ENCODE data around the gene UBE2I. TPM values are rescaled to one million over a fixed set of nuclear protein-coding genes. Genes with fewer than 3 reads are reported as not detected.

The UBE2I gene
- total and polyA plus RNA-seq, 2 of the 4 experiments (the other 2 are of a cell fraction), result 30.8 to 140 TPM

GRCh38 chr16:1351582-1352362 is 42.3 kb downstream of the UBE2I start, which contains the start of the genes GNPTG and TSR3:
Gene GNPTG (plus strand): TSS chr16:1351931. CDS start chr16:1351966, 35 bp downstream.
Gene TSR3 (minus strand): TSS chr16:1351878. CDS start chr16:1351804, 74 bp downstream.
- H3K4ac ChIP-seq (ENCODE audit: low read depth, low read length), result peak within 1 kb of the TSS; percentile 80
- H3K9ac ChIP-seq (ENCODE audit: low read depth, low read length), result peak within 1 kb of the TSS; percentile 93
- H4K5ac ChIP-seq (ENCODE audit: low read depth, low read length), result peak within 1 kb of the TSS; percentile 48
- peak within 1 kb of the TSS; percentile 82 for H3K4me3 ChIP-seq (ENCODE audit: insufficient read depth, low read depth, low read length)
- H2AFZ ChIP-seq (replicated peaks; ENCODE audit: low read length, poor library complexity), result peak within 1 kb of the TSS; percentile 99
- peak within 1 kb of the TSS; percentile 99 for H2AK9ac ChIP-seq (replicated peaks; ENCODE audit: low read depth, low read length, poor library complexity)
- H4K8ac ChIP-seq (ENCODE audit: low read depth in 2 of 2, low read length in 2 of 2), result peak within 1 kb of the TSS; percentile 79 to 87
- peaks cover 25% of the 10 kb centered on the region for H3K36me3 ChIP-seq (ENCODE audit: control insufficient read depth, insufficient read depth, low read length)
- ATAC-seq (ENCODE audit: low read depth) (peak; percentile 95), DNase-seq (peak; percentile 89)
- H3K4me1 ChIP-seq (ENCODE audit: control insufficient read depth, insufficient read depth, low read length), result peaks cover 9% of the 10 kb centered on the region
- peak; percentile 48; the same call in 1 of the 2 replicates for TF ChIP-seq POLR2A (IDR thresholded peaks at IDR 0.05; ENCODE audit: low read depth, low read length)
- TF ChIP-seq BHLHE40 (IDR thresholded peaks at IDR 0.05; ENCODE audit: low read depth, low read length), result peak; percentile 90
- TF ChIP-seq FOS (IDR thresholded peaks at IDR 0.05; ENCODE audit: low read depth, low read length), result peak; percentile 69
- TF ChIP-seq CHD1 (IDR thresholded peaks at IDR 0.05; ENCODE audit: low read depth, low read length), result no peak
- TF ChIP-seq MAZ (IDR thresholded peaks at IDR 0.05; ENCODE audit: borderline replicate concordance, low read depth, low read length), result peak; percentile 67; the same call in 1 of the 2 replicates
- no peak for TF ChIP-seq RFX5 (IDR thresholded peaks at IDR 0.05; ENCODE audit: low read depth, low read length)
- no peak for TF ChIP-seq RAD21 (IDR thresholded peaks at IDR 0.05; ENCODE audit: low read length)
- TF ChIP-seq RCOR1 (IDR thresholded peaks at IDR 0.05; ENCODE audit: insufficient replicate concordance, low read length), result no peak
- TF ChIP-seq MXI1 (IDR thresholded peaks at IDR 0.05; ENCODE audit: borderline replicate concordance, low read depth, low read length), result peak; percentile 76
- TF ChIP-seq SMC3 (IDR thresholded peaks at IDR 0.05; ENCODE audit: low read depth, low read length), result no peak
- TF ChIP-seq ELK1 (IDR thresholded peaks at IDR 0.05; ENCODE audit: borderline replicate concordance, low read depth, low read length), result 0 out of 2 replicates have a peak, but pooled peaks have one; percentile 79
- peak; percentile 100 for TF ChIP-seq USF2 (IDR thresholded peaks at IDR 0.05; ENCODE audit: low read depth, low read length)
- in situ Hi-C loops (cut with MboI; ENCODE audit: low sequenced_read_pairs) (no loop called here), dilution Hi-C loops (cut with HindIII; ENCODE audit: low sequenced_read_pairs, unreplicated experiment) (no loop called here), intact Hi-C loops (cut with micrococcal nuclease) (no loop called here)
- peak within 1 kb of the TSS; percentile 57; the same call in 1 of the 2 replicates for H4K91ac ChIP-seq (ENCODE audit: insufficient read depth, low read depth, low read length)
- BruUV-seq (replicated peaks), result TSS peak; percentile 51
- H2BK20ac ChIP-seq (ENCODE audit: low read depth, low read length), result no peak within 1 kb of the TSS
- H3K9me1 ChIP-seq (ENCODE audit: insufficient read depth, low read length), result no peaks in the 10 kb centered on the region
- peak within 1 kb of the TSS; percentile 91; the same call in 1 of the 2 replicates for H2AK5ac ChIP-seq (ENCODE audit: low read depth, low read length)
- 0% methylated on average over 52 of the region's 98 CpGs; no CpG with 5 or more reads in 1 of the 2 experiments for WGBS, 2 experiments (ENCODE audit: extremely low coverage in 2 of 2, insufficient read length in 1 of 2)
- peaks cover 24% of the 10 kb centered on the region for H4K20me1 ChIP-seq (ENCODE audit: insufficient read depth, low read length)
- H2BK120ac ChIP-seq (ENCODE audit: low read depth, low read length), result no peak within 1 kb of the TSS
- H3K27me3 ChIP-seq (ENCODE audit: control insufficient read depth, insufficient read depth, low read length), result no peaks in the 10 kb centered on the region
- ChIA-PET POLR2A (ENCODE audit: unreplicated experiment) (no interaction called here), CTCF (no interaction called here)
- no peak within 1 kb of the TSS for H3K18ac ChIP-seq (ENCODE audit: low read depth, low read length)
- H3K9me3 ChIP-seq (ENCODE audit: control insufficient read depth, insufficient read depth, low read length), result no peaks in the 10 kb centered on the region
- peak within 1 kb of the TSS; percentile 99 for H3K4me2 ChIP-seq (ENCODE audit: low read depth, low read length)
- H3K56ac ChIP-seq (ENCODE audit: extremely low read depth, insufficient read depth, low read length), result 0 out of 2 replicates have a peak within 1 kb of the TSS, but pooled peaks have one; percentile 57
- peak within 1 kb of the TSS; percentile 61 for H2BK5ac ChIP-seq (ENCODE audit: low read depth, low read length, poor library complexity, severe bottlenecking)
- 0 out of 2 replicates have a peak within 1 kb of the TSS, but pooled peaks have one; percentile 29 for H3K14ac ChIP-seq (replicated peaks; ENCODE audit: low read depth, low read length)
- H3K23ac ChIP-seq (ENCODE audit: low read depth, low read length), result peak within 1 kb of the TSS; percentile 82
- H3K79me1 ChIP-seq (ENCODE audit: low read depth in 1 of 2, low read length in 2 of 2), result peaks cover 28 to 65% of the 10 kb centered on the region in 2 experiments
- no peak within 1 kb of the TSS for H2BK15ac ChIP-seq (ENCODE audit: low read depth, low read length)
- peak within 1 kb of the TSS; percentile 56 for H3K27ac ChIP-seq (ENCODE audit: insufficient read depth, low read length)
